Pancreas (tissue), 10 donors: ENCODE results near the gene TMEM174. TPM values are rescaled to one million over a fixed set of nuclear protein-coding genes. Genes with fewer than 3 reads are reported as not detected.

ENCODE experiments used
- ATAC-seq, 4 donors: fragments of 200-7000 bp; cut with Tn5 transposase; one replicate each; pipeline versions ENCODE4 v1.8.0 to v1.9.1; 2020; ENCODE audit warnings: mild to moderate bottlenecking in 4 of 4, moderate library complexity in 4 of 4
- DNase-seq, 6 donors: peaks; one replicate each; pipeline ENCODE4 v3.0.0-alpha.2; 2020
- FAIRE-seq: peaks from 2 replicates; lab custom pipeline; 2012; peaks lifted over from hg19 to GRCh38; lab: Jason Lieb, UNC
- H3K27ac ChIP-seq, 4 donors: fragments of 200-600 bp; sonication (generic); 1 replicate in 3 of 4; 2 replicates in 1 of 4; pipeline versions ENCODE4 v1.5.0 to v1.8.0; 2020
- H3K27me3 ChIP-seq, 4 donors: fragments of 200-600 bp; one replicate each; pipeline ENCODE4 v1.8.0; 2021
- H3K36me3 ChIP-seq, 3 donors: fragments of 200-600 bp; sonication (generic) in 1 of 3; one replicate each; pipeline versions ENCODE4 v1.5.0 to v1.8.0; 2020 to 2021
- H3K4me1 ChIP-seq, 3 donors: fragments of 200-600 bp; one replicate each; pipeline ENCODE4 v1.8.0; 2021
- H3K4me3 ChIP-seq, 4 donors: fragments of 200-600 bp; sonication (generic) in 2 of 4; one replicate each; pipeline versions ENCODE4 v1.5.0 to v1.8.0; 2020 to 2021
- H3K9me3 ChIP-seq, 4 donors: fragments of 200-600 bp; one replicate each; pipeline ENCODE4 v1.8.0; 2021
- CTCF ChIP-seq, 4 donors: fragments of 200-600 bp; sonication (generic) in 3 of 4; IDR thresholded peaks; one replicate each; pipeline versions ENCODE4 v1.5.0 to v1.8.0; 2021; ENCODE audit warnings: antibody characterized with exemption in 4 of 4
- WGBS, 2 donors: extraction: QIAGEN DNeasy Blood & Tissue Kit; methylation state at CpG; one replicate each; pipeline ENCODE4 v1.1.7; 2013; 5-methylcytosine and 5-hydroxymethylcytosine counted together
- intact Hi-C, 3 donors: fragments of 100-400 bp; cut with DNase I; formaldehyde crosslinking; loops; one replicate each; pipeline versions ENCODE4 v1.11.1 to v1.14.2; 2022
- polyA plus RNA-seq, 2 donors: library from polyadenylated mRNA; stranded (reverse); fragments of 200-250 nt; gene quantifications; one replicate each; pipeline ENCODE4 v1.2.3, GENCODE V29; 2013
- total RNA-seq, 6 donors: library from RNA; stranded (reverse); fragmentation: NEBNext Ultra II Directional in 4 of 6; extraction: Animal tissue kit (Norgen Biotek cat#: 25700) in 4 of 6; gene quantifications; one replicate each; pipeline versions ENCODE4 v1.2.1 to v1.2.4, GENCODE V29; 2021 to 2023
- donor health status: healthy with polysubstance abuse.
- donor health status: DM: no; HTN: no; CAD: no; lungs with moderate emphysema.
- donor health status: DM: no; HTN: no; CAD: no.
- donor health status: control.
- donor health status: control.
- donor health status: Bipolar disorder and iron deficiency.
- donor health status: DM: yes; HTN: yes; CAD: no.
- donor health status: DM: no; HTN: no; CAD: no.
- donor health status: DM: no; HTN: no; CAD: no.
- donor health status: DM: yes; HTN: yes; CAD: no.

The TMEM174 gene
- total and polyA plus RNA-seq, 8 donors = not detected

- H3K9me3 ChIP-seq = no peaks in the 10 kb centered on the region
- H3K36me3 ChIP-seq = no peaks in the 10 kb centered on the region
- H3K27me3 ChIP-seq = no peaks in the 10 kb centered on the region
- H3K4me1 ChIP-seq = peaks cover 0 to 4% (median 0%) of the 10 kb centered on the region in 3 donors
- intact Hi-C loops = no loop called here
- no peak for TF ChIP-seq CTCF (IDR thresholded peaks at IDR 0.05)
- H3K27ac ChIP-seq = no peak overlapping the region
- no peak for FAIRE-seq
- H3K4me3 ChIP-seq = no peak overlapping the region
- no peak for DNase-seq
- no peak for ATAC-seq
Observed at GRCh38 chr5:73182307-73182706, 9.3 kb downstream of the TMEM174 start.

GRCh38 chr5:73183000-73183399 is 10.0 kb downstream of the TMEM174 start:
- no peaks in the 10 kb centered on the region for H3K27me3 ChIP-seq
- H3K9me3 ChIP-seq = no peaks in the 10 kb centered on the region
- H3K36me3 ChIP-seq = no peaks in the 10 kb centered on the region
- no peak overlapping the region for H3K27ac ChIP-seq
- FAIRE-seq = no peak
- no peak for ATAC-seq
- no peak for TF ChIP-seq CTCF (IDR thresholded peaks at IDR 0.05)
- intact Hi-C loops = no loop called here
- H3K4me3 ChIP-seq = peak overlapping the region in 1 of 4 donors; percentile 14
- peaks cover 0 to 4% (median 0%) of the 10 kb centered on the region in 3 donors for H3K4me1 ChIP-seq
- DNase-seq = no peak
- 39 to 54% methylated on average over 6 of the region's 6 CpGs for WGBS, 2 donors

GRCh38 chr5:73183481-73183891 is 10.5 kb downstream of the TMEM174 start:
- no peaks in the 10 kb centered on the region for H3K9me3 ChIP-seq
- no peak for TF ChIP-seq CTCF (IDR thresholded peaks at IDR 0.05)
- H3K27me3 ChIP-seq = no peaks in the 10 kb centered on the region
- H3K4me1 ChIP-seq = peaks cover 0 to 4% (median 0%) of the 10 kb centered on the region in 3 donors
- ATAC-seq (peak; percentile 44 to 71 (median 56)), FAIRE-seq (no peak), DNase-seq (peak in 1 of 6 donors; percentile 15)
- peak overlapping the region in 1 of 4 donors; percentile 14 for H3K4me3 ChIP-seq
- H3K27ac ChIP-seq = no peak overlapping the region
- WGBS, 2 donors = 21 to 43% methylated on average over 9 of the region's 9 CpGs
- no peaks in the 10 kb centered on the region for H3K36me3 ChIP-seq
- intact Hi-C loops = no loop called here

- H3K9me3 ChIP-seq = no peaks in the 10 kb centered on the region
- FAIRE-seq (no peak), ATAC-seq (no peak), DNase-seq (no peak)
- no peaks in the 10 kb centered on the region for H3K27me3 ChIP-seq
- no peaks in the 10 kb centered on the region for H3K36me3 ChIP-seq
- H3K4me3 ChIP-seq = no peak overlapping the region
- 90 to 95% methylated on average over 2 of the region's 2 CpGs for WGBS, 2 donors
- no peak overlapping the region for H3K27ac ChIP-seq
- TF ChIP-seq CTCF (IDR thresholded peaks at IDR 0.05) = no peak
- intact Hi-C loops = no loop called here
- peaks cover 0 to 12% (median 0%) of the 10 kb centered on the region in 3 donors for H3K4me1 ChIP-seq
Observed at GRCh38 chr5:73186976-73187375, 14.0 kb downstream of the TMEM174 start.

- no peaks in the 10 kb centered on the region for H3K36me3 ChIP-seq
- intact Hi-C loops = no loop called here
- no peak for TF ChIP-seq CTCF (IDR thresholded peaks at IDR 0.05)
- H3K27me3 ChIP-seq = no peaks in the 10 kb centered on the region
- no peaks in the 10 kb centered on the region for H3K9me3 ChIP-seq
- no peak overlapping the region for H3K27ac ChIP-seq
- H3K4me1 ChIP-seq = peaks cover 0 to 8% (median 0%) of the 10 kb centered on the region in 3 donors
- DNase-seq = no peak
- 69 to 83% methylated on average over 2 of the region's 2 CpGs for WGBS, 2 donors
- no peak overlapping the region for H3K4me3 ChIP-seq
- ATAC-seq = no peak
- no peak for FAIRE-seq
Observed at GRCh38 chr5:73188764-73189531, 16.0 kb downstream of the TMEM174 start.
